HEK293 (cell line): ENCODE measurements around the gene KRT12.

Source experiments
- ATF2 ChIP-seq: fragments of 450-650 bp; formaldehyde crosslinking; IDR thresholded peaks from 2 replicates; pipeline ENCODE4 v1.5.1; 2016; ENCODE audit warnings: missing biosample characterization, missing genetic modification characterization, low read depth
- GLIS1 ChIP-seq: fragments of 450-650 bp; formaldehyde crosslinking; IDR thresholded peaks from 2 replicates; pipeline ENCODE4 v1.5.1; 2016; ENCODE audit warnings: missing biosample characterization, missing genetic modification characterization
- IKZF3 ChIP-seq: fragments of 450-650 bp; IDR thresholded peaks from 2 replicates; pipeline ENCODE4 v1.5.0; 2018; ENCODE audit warnings: missing biosample characterization, mild to moderate bottlenecking, missing genetic modification characterization, moderate library complexity
- KLF16 ChIP-seq: fragments of 450-650 bp; formaldehyde crosslinking; IDR thresholded peaks from 2 replicates; pipeline ENCODE4 v1.5.1; 2017; ENCODE audit warnings: missing biosample characterization, missing genetic modification characterization
- RBAK ChIP-seq: fragments of 450-650 bp; formaldehyde crosslinking; IDR thresholded peaks from 2 replicates; pipeline ENCODE4 v1.5.1; 2016; ENCODE audit warnings: missing biosample characterization, missing genetic modification characterization
- REPIN1 ChIP-seq: fragments of 450-650 bp; formaldehyde crosslinking; IDR thresholded peaks from 2 replicates; pipeline ENCODE4 v1.5.1; 2017; ENCODE audit warnings: missing biosample characterization, missing genetic modification characterization, low read depth
- SCRT1 ChIP-seq: fragments of 450-650 bp; formaldehyde crosslinking; IDR thresholded peaks from 2 replicates; pipeline ENCODE4 v1.5.1; 2016; ENCODE audit warnings: missing biosample characterization, missing genetic modification characterization, borderline replicate concordance
- SP3 ChIP-seq: fragments of 450-650 bp; formaldehyde crosslinking; IDR thresholded peaks from 2 replicates; pipeline ENCODE4 v1.5.1; 2016; ENCODE audit warnings: missing biosample characterization, missing genetic modification characterization
- SP7 ChIP-seq: fragments of 450-650 bp; formaldehyde crosslinking; IDR thresholded peaks from 2 replicates; pipeline ENCODE4 v1.5.1; 2016; ENCODE audit warnings: missing biosample characterization, missing genetic modification characterization
- ZBTB20 ChIP-seq: fragments of 450-650 bp; formaldehyde crosslinking; IDR thresholded peaks from 2 replicates; pipeline ENCODE4 v1.5.1; 2016; ENCODE audit warnings: missing biosample characterization, missing genetic modification characterization
- ZFHX2 ChIP-seq: fragments of 450-650 bp; formaldehyde crosslinking; conservative IDR thresholded peaks from 2 replicates; pipeline ENCODE4 v1.5.1; 2016; ENCODE audit warnings: missing biosample characterization, missing genetic modification characterization
- ZFP69B ChIP-seq: fragments of 450-650 bp; formaldehyde crosslinking; IDR thresholded peaks from 2 replicates; pipeline ENCODE4 v1.5.1; 2016; ENCODE audit warnings: missing biosample characterization, missing genetic modification characterization
- ZNF112 ChIP-seq: fragments of 450-650 bp; formaldehyde crosslinking; IDR thresholded peaks from 2 replicates; pipeline ENCODE4 v1.5.0; 2017; ENCODE audit warnings: missing biosample characterization, missing genetic modification characterization
- ZNF121 ChIP-seq: fragments of 450-650 bp; formaldehyde crosslinking; IDR thresholded peaks from 2 replicates; pipeline ENCODE4 v1.5.1; 2016; ENCODE audit warnings: missing biosample characterization, missing genetic modification characterization
- ZNF138 ChIP-seq: fragments of 450-650 bp; formaldehyde crosslinking; IDR thresholded peaks from 2 replicates; pipeline ENCODE4 v1.5.1; 2016; ENCODE audit warnings: missing biosample characterization, missing genetic modification characterization, borderline replicate concordance
- ZNF148 ChIP-seq: fragments of 450-650 bp; formaldehyde crosslinking; IDR thresholded peaks from 2 replicates; pipeline ENCODE4 v1.5.0; 2017; ENCODE audit warnings: missing biosample characterization, missing genetic modification characterization, borderline replicate concordance
- ZNF16 ChIP-seq: fragments of 450-650 bp; formaldehyde crosslinking; IDR thresholded peaks from 2 replicates; pipeline ENCODE4 v1.5.1; 2016; ENCODE audit warnings: low read depth, missing biosample characterization, missing genetic modification characterization
- ZNF169 ChIP-seq: fragments of 450-650 bp; formaldehyde crosslinking; IDR thresholded peaks from 2 replicates; pipeline ENCODE4 v1.5.1; 2016; ENCODE audit warnings: missing biosample characterization, missing genetic modification characterization
- ZNF184 ChIP-seq: fragments of 450-650 bp; IDR thresholded peaks from 2 replicates; pipeline ENCODE4 v1.5.1; 2018; ENCODE audit warnings: missing biosample characterization, mild to moderate bottlenecking, missing genetic modification characterization
- ZNF266 ChIP-seq: fragments of 450-650 bp; formaldehyde crosslinking; IDR thresholded peaks from 2 replicates; pipeline ENCODE4 v1.5.1; 2016; ENCODE audit warnings: missing biosample characterization, missing genetic modification characterization, low read depth
- ZNF292 ChIP-seq: fragments of 450-650 bp; formaldehyde crosslinking; IDR thresholded peaks from 2 replicates; pipeline ENCODE4 v1.5.1; 2016; ENCODE audit warnings: low read depth, missing biosample characterization, missing genetic modification characterization, borderline replicate concordance
- ZNF530 ChIP-seq: fragments of 450-650 bp; formaldehyde crosslinking; IDR thresholded peaks from 2 replicates; pipeline ENCODE4 v1.5.1; 2016; ENCODE audit warnings: low read depth, missing biosample characterization, missing genetic modification characterization
- ZNF560 ChIP-seq: fragments of 450-650 bp; formaldehyde crosslinking; IDR thresholded peaks from 2 replicates; pipeline ENCODE4 v1.5.1; 2017; ENCODE audit warnings: missing biosample characterization, missing genetic modification characterization, borderline replicate concordance
- ZNF585B ChIP-seq: fragments of 450-650 bp; formaldehyde crosslinking; IDR thresholded peaks from 2 replicates; pipeline ENCODE4 v1.5.1; 2016; ENCODE audit warnings: missing biosample characterization, missing genetic modification characterization
- ZNF621 ChIP-seq: fragments of 450-650 bp; formaldehyde crosslinking; IDR thresholded peaks from 2 replicates; pipeline ENCODE4 v1.5.1; 2017; ENCODE audit warnings: missing biosample characterization, missing genetic modification characterization
- ZNF654 ChIP-seq: fragments of 450-650 bp; formaldehyde crosslinking; IDR thresholded peaks from 2 replicates; pipeline ENCODE4 v1.5.1; 2016; ENCODE audit warnings: low read depth, missing biosample characterization, missing genetic modification characterization
- ZNF664 ChIP-seq: fragments of 450-650 bp; formaldehyde crosslinking; IDR thresholded peaks from 2 replicates; pipeline ENCODE4 v1.5.1; 2016; ENCODE audit warnings: missing biosample characterization, missing genetic modification characterization
- ZNF777 ChIP-seq: fragments of 450-650 bp; formaldehyde crosslinking; IDR thresholded peaks from 2 replicates; pipeline ENCODE4 v1.5.1; 2017; ENCODE audit warnings: missing biosample characterization, missing genetic modification characterization, borderline replicate concordance
- ZNF791 ChIP-seq: fragments of 450-650 bp; formaldehyde crosslinking; IDR thresholded peaks from 2 replicates; pipeline ENCODE4 v1.5.1; 2016; ENCODE audit warnings: missing biosample characterization, missing genetic modification characterization
- ZNF792 ChIP-seq: fragments of 450-650 bp; formaldehyde crosslinking; IDR thresholded peaks from 2 replicates; pipeline ENCODE4 v1.5.1; 2016; ENCODE audit warnings: missing biosample characterization, missing genetic modification characterization
- ZSCAN16 ChIP-seq: fragments of 450-650 bp; formaldehyde crosslinking; IDR thresholded peaks from 2 replicates; pipeline ENCODE4 v1.5.1; 2016; ENCODE audit warnings: missing biosample characterization, missing genetic modification characterization
- ZSCAN30 ChIP-seq: fragments of 450-650 bp; IDR thresholded peaks from 2 replicates; pipeline ENCODE4 v1.5.1; 2018; ENCODE audit warnings: missing biosample characterization, mild to moderate bottlenecking, missing genetic modification characterization, moderate library complexity
- TF ChIP-seq, protein P1 (sequence below): sonication (generic); formaldehyde crosslinking; IDR thresholded peaks from 2 replicates; pipeline ENCODE4 v1.8.1; 2022; ENCODE audit warnings: mild to moderate bottlenecking, moderate library complexity, missing genetic modification reagents
- TF ChIP-seq, protein P2 (sequence below): fragments of 450-650 bp; formaldehyde crosslinking; optimal IDR thresholded peaks from 2 replicates; pipeline ENCODE3; 2016; ENCODE audit warnings: missing biosample characterization, mild to moderate bottlenecking, missing genetic modification characterization
- TF ChIP-seq, protein P3 (sequence below): fragments of 450-650 bp; formaldehyde crosslinking; IDR thresholded peaks from 2 replicates; pipeline ENCODE4 v1.5.1; 2016; ENCODE audit warnings: missing biosample characterization, missing genetic modification characterization

Gene KRT12

GRCh38 chr17:40854175-40854814 lies 12.7 kb downstream of the KRT12 start (continued):
- TF ChIP-seq ZNF292 (tag by site-specific recombination) (no peak), ZFP69B (tag by site-specific recombination) (no peak), ZNF777 (tag by site-specific recombination) (no peak), ZNF121 (tag by site-specific recombination) (no peak), ZFHX2 (tag by site-specific recombination) (no peak), ZNF791 (tag by site-specific recombination) (no peak), ZNF169 (tag by site-specific recombination) (no peak), ZNF664 (tag by site-specific recombination) (no peak), ZSCAN16 (tag by site-specific recombination) (no peak), ZNF654 (tag by site-specific recombination) (peak; percentile 33; the same call in 1 of the 2 replicates), ZBTB20 (tag by site-specific recombination) (no peak), ZNF184 (tag by site-specific recombination) (peak; percentile 86), SP7 (tag by site-specific recombination) (peak; percentile 87), REPIN1 (tag by site-specific recombination) (no peak), SCRT1 (tag by site-specific recombination) (no peak), ZNF148 (tag by site-specific recombination) (no peak), KLF16 (tag by site-specific recombination) (no peak), ATF2 (tag by site-specific recombination) (0 out of 2 replicates have a peak, but pooled peaks have one; percentile 16), ZNF138 (tag by site-specific recombination) (no peak), ZNF560 (tag by site-specific recombination) (no peak), ZNF585B (no peak), ZSCAN30 (tag by site-specific recombination) (no peak), ZNF16 (no peak), ZNF792 (tag by site-specific recombination) (no peak), SP3 (tag by site-specific recombination) (0 out of 2 replicates have a peak, but pooled peaks have one; percentile 18), ZNF621 (no peak), IKZF3 (tag by site-specific recombination) (no peak), RBAK (tag by site-specific recombination) (no peak), GLIS1 (tag by site-specific recombination) (no peak), ZNF266 (tag by site-specific recombination) (no peak), ZNF112 (tag by site-specific recombination) (no peak), ZNF530 (tag by site-specific recombination) (no peak)
- TF ChIP-seq, protein P1, sequence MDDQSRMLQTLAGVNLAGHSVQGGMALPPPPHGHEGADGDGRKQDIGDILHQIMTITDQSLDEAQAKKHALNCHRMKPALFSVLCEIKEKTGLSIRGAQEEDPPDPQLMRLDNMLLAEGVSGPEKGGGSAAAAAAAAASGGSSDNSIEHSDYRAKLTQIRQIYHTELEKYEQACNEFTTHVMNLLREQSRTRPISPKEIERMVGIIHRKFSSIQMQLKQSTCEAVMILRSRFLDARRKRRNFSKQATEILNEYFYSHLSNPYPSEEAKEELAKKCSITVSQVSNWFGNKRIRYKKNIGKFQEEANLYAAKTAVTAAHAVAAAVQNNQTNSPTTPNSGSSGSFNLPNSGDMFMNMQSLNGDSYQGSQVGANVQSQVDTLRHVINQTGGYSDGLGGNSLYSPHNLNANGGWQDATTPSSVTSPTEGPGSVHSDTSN (CRISPR knock-in tag): no peak
- TF ChIP-seq, protein P2, sequence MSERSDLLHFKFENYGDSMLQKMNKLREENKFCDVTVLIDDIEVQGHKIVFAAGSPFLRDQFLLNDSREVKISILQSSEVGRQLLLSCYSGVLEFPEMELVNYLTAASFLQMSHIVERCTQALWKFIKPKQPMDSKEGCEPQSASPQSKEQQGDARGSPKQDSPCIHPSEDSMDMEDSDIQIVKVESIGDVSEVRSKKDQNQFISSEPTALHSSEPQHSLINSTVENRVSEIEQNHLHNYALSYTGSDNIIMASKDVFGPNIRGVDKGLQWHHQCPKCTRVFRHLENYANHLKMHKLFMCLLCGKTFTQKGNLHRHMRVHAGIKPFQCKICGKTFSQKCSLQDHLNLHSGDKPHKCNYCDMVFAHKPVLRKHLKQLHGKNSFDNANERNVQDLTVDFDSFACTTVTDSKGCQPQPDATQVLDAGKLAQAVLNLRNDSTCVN: no peak
- TF ChIP-seq, protein P3, sequence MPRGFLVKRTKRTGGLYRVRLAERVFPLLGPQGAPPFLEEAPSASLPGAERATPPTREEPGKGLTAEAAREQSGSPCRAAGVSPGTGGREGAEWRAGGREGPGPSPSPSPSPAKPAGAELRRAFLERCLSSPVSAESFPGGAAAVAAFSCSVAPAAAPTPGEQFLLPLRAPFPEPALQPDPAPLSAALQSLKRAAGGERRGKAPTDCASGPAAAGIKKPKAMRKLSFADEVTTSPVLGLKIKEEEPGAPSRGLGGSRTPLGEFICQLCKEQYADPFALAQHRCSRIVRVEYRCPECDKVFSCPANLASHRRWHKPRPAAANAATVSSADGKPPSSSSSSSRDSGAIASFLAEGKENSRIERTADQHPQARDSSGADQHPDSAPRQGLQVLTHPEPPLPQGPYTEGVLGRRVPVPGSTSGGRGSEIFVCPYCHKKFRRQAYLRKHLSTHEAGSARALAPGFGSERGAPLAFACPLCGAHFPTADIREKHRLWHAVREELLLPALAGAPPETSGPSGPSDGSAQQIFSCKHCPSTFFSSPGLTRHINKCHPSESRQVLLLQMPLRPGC (tag by site-specific recombination): peak; percentile 65
